ENCODE data around the gene CCDC24. TPM values are rescaled to one million over a fixed set of nuclear protein-coding genes. Genes with fewer than 3 reads are reported as not detected.
A peak's percentile ranks its signal among the peaks of the same experiment; 100 is the strongest.

CCDC24 gene
- total and polyA plus RNA-seq, 9 donors: 1.1 to 23.3 (median 6.3) TPM

GRCh38 chr1:43970502-43970901 is 20.9 kb upstream of the CCDC24 start:
- intact Hi-C loops (cut with DNase I): no loop called here
- Histone ChIP-seq H3K27me3 (no peaks in the 10 kb centered on the region), H3K9me3 (no peaks in the 10 kb centered on the region), H3K4me1 (ENCODE audit: insufficient read depth) (peaks cover 10% of the 10 kb centered on the region), H3K4me3 (peak overlapping the region; percentile 74), H3K36me3 (no peaks in the 10 kb centered on the region), H3K27ac (no peak overlapping the region)
- no peak for DNase-seq
- WGBS, 3 donors: 40 to 49% (median 42%) methylated on average over 5 of the region's 5 CpGs
- TF ChIP-seq EP300 (IDR thresholded peaks at IDR 0.05): no peak
- TF ChIP-seq POLR2A (IDR thresholded peaks at IDR 0.05): no peak
- TF ChIP-seq CTCF (IDR thresholded peaks at IDR 0.05): no peak

- no peak overlapping the region for H3K4me3 ChIP-seq
- no peak overlapping the region for H3K27ac ChIP-seq
- no peaks in the 10 kb centered on the region for H3K9me3 ChIP-seq
- DNase-seq: no peak
- H3K4me1 ChIP-seq (ENCODE audit: insufficient read depth): peaks cover 13% of the 10 kb centered on the region
- intact Hi-C loops (cut with DNase I): no loop called here
- H3K27me3 ChIP-seq: no peaks in the 10 kb centered on the region
- 62 to 80% (median 71%) methylated on average over 9 of the region's 9 CpGs for WGBS, 3 donors
- TF ChIP-seq EP300 (IDR thresholded peaks at IDR 0.05) (no peak), POLR2A (IDR thresholded peaks at IDR 0.05) (no peak), CTCF (IDR thresholded peaks at IDR 0.05) (no peak)
- H3K36me3 ChIP-seq: no peaks in the 10 kb centered on the region
These were observed 20.5 kb upstream of the CCDC24 start for GRCh38 chr1:43970911-43971310.

GRCh38 chr1:43971336-43971980 is 19.9 kb upstream of the CCDC24 start:
- 91 to 95% (median 93%) methylated on average over 17 of the region's 17 CpGs for WGBS, 3 donors
- intact Hi-C loops (cut with DNase I): no loop called here
- Histone ChIP-seq H3K36me3 (no peaks in the 10 kb centered on the region), H3K27ac (no peak overlapping the region), H3K9me3 (no peaks in the 10 kb centered on the region), H3K27me3 (no peaks in the 10 kb centered on the region), H3K4me1 (ENCODE audit: insufficient read depth) (peaks cover 13% of the 10 kb centered on the region), H3K4me3 (no peak overlapping the region)
- no peak for TF ChIP-seq EP300 (IDR thresholded peaks at IDR 0.05)
- no peak for TF ChIP-seq POLR2A (IDR thresholded peaks at IDR 0.05)
- TF ChIP-seq CTCF (IDR thresholded peaks at IDR 0.05): no peak
- no peak for DNase-seq

GRCh38 chr1:43973981-43974442 is 17.4 kb upstream of the CCDC24 start:
- H3K4me3 ChIP-seq: peak overlapping the region; percentile 92
- TF ChIP-seq CTCF (IDR thresholded peaks at IDR 0.05): no peak
- no peak for TF ChIP-seq POLR2A (IDR thresholded peaks at IDR 0.05)
- H3K27ac ChIP-seq: peak overlapping the region; percentile 43 to 78
- H3K9me3 ChIP-seq: no peaks in the 10 kb centered on the region
- no peaks in the 10 kb centered on the region for H3K27me3 ChIP-seq
- intact Hi-C loops (cut with DNase I): no loop called here
- WGBS, 3 donors: 36 to 44% (median 41%) methylated on average over 9 of the region's 9 CpGs
- no peak for DNase-seq
- H3K4me1 ChIP-seq (ENCODE audit: insufficient read depth): peaks cover 20% of the 10 kb centered on the region
- H3K36me3 ChIP-seq: no peaks in the 10 kb centered on the region

All from ovary (tissue), 9 donors.